Middle frontal gyrus (tissue), 1 donor: ENCODE measurements around the gene EXOC4.
"Not testable (repeated sequence)": the region's sequence is repeated elsewhere in the genome, so short reads cannot be mapped to it uniquely, and the experiment has no call there.

ENCODE experiments used
- DNase-seq: peaks from one replicate; pipeline ENCODE4 v3.0.0-alpha.2; 2015; ENCODE audit warnings: low spot score; ENCODE audit errors: extremely low spot score

EXOC4 gene

DNA sequence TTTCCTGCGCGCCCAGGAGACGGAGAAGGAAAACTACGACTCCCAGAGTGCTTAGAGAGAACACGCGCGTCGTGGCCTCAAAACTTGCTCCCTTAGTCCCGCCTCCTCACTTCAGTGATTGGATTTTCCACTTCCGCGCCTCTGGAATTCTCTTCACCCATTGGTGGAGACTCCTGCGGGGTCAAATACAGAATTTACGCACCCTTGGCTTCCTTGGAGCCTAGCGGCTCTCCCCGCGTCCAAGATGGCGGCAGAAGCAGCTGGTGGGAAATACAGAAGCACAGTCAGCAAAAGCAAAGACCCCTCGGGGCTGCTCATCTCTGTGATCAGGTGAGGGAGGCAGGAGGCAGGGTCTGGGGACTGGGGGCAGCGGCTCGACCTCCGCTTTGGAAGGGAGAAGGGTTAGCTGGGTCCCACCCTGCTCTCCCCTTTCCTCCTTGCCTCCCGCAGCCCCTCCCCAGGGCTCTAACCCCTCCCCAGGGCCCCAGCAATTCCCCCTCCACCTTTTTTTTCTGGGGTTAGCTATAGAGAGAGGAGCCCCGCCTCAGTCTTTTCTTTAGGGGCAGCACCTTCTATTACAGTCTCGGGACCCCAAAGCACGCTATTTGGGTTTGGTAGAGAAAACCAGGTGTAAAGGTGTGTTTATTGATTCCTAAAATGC lies at the start of gene EXOC4:
Gene EXOC4, plus strand, starts transcription at position 221 of the 661 bp plus-strand sequence.
- peak; percentile 97 for DNase-seq

DNA sequence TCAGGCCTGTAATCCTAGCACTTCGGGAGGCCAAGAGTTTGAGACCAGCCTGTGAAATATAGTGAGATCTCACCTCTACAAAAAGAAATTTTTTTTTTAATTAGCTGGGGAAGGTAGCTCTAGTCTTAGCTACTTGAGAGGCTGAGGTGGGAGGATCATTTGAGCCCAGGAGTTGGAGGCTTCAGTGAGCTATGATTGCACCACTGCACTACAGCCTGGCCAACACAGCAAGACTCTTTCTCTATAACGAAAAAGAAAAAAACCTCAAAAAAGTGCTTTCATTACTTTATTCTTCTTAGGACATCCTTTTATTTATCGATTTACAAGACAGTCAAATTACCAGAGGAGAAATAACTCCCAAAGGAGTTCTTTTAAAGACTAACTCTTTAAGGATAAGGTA lies 49.4 kb upstream of the EXOC4 start:
- no peak for DNase-seq

DNA sequence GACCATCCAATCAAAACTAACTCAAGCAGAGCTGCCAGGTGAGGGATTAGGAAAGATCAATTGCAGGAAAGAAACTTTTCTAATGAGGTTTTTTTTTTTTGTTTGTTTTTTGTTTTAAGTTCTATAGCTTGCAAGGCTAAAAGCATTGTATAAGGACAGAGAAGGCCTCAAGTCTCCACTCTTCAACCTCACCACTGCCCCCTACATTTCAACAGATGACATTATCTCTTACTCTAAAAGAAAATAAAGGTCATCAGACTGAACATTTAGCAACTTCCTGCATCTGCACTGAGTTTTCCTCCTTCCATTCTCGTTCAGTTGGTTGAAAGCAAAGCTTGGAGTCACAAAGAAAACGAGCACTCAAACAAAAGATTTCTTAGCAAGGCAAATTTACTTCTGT lies 45.2 kb upstream of the EXOC4 start:
- no peak for DNase-seq

DNA sequence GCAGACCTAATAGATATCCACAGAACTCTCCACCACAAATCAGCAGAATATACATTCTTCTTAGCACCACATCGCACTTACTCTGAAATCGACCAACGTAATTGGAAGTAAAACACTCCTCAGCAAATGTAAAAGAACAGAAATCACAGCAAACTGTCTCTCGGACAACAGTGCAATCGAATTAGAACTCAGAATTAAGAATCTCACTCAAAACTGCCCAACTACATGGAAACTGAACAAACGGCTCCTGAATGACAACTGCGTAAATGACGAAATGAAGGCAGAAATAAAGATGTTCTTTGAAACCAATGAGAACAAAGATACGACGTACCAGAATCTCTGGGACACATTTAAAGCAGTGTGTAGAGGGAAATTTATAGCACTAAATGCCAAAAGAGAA lies 42.1 kb upstream of the EXOC4 start:
- DNase-seq: not testable (repeated sequence)

DNA sequence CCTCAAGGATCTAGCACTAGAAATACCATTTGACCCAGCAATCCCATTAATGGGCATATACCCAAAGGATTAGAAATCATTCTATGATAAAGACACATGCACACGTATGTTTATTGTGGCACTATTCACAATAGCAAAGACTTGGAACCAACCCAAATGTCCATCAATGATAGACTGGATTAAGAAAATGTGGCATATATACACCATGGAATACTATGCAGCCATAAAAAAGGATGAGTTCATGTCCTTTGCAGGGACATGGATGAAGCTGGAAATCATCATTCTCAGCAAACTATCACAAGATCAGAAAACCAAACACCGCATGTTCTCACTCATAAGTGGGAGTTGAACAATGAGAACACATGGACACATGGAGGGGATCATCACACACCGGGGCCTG lies 39.1 kb upstream of the EXOC4 start:
- not testable (repeated sequence) for DNase-seq

DNA sequence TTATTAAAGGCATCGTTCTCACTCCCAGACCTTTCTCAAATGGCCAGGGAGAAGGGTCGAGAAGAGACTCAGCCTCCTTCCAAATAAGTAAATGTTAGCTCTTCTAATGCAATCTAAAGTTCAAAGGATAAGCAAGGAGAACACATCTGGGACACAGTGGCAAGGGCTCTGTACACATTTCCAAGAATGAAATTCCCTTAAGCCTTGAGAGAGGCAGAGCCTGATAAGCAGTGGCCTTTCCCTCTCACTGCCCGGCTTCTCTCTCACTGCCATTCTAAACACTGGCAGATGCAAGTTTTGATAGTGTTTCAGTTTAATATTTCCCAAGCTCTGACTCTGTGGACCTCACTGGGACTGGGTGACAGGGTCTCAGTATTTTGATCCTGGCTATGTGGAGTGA lies 35.1 kb upstream of the EXOC4 start:
- no peak for DNase-seq

DNA sequence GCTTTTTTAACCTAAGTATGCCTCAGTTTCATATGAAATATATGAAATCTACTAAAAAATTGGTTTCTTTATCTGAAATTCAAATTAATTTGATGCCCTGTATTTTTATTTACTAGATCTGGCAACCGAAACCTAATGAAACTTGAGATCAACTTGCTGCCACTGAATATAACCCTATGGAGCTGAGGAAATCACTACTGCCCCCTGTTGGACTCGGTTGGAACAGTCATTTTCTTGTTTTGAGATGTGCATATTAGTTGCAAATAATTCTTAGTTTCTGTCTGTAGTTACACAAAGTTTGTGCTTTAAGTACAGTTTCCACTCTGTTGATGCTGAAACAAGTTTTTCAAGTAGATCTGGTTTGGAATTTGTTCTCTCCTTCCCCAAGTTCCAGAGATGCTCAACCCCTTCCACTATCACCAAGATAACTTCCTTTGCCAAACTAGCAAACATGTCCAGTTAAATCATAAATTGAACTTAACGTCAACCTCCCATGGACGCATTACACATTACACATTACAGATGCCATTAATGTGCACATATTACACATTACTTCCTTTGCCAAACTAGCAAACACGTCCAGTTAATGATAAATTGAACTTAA lies 22.2 kb upstream of the EXOC4 start:
- DNase-seq: peak; percentile 13

DNA sequence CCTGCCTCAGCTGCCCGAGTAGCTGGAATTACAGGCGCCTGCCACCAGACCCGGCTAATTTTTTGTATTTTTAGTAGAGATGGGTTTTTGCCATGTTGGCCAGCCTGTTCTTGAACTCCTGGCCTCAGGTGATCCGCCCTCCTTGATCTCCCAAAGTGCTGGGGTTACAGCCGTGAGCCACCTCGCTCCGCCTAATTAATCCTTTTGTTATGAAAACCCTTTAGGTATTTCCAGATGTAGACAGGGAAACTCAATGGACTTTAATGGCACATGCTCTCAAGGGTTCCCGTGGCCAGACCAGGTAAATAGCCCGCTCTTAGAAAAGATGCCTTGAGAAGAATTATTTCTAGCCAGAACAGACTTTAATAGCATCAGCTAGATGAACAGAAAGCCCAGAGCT lies 19.7 kb upstream of the EXOC4 start:
- no peak for DNase-seq

DNA sequence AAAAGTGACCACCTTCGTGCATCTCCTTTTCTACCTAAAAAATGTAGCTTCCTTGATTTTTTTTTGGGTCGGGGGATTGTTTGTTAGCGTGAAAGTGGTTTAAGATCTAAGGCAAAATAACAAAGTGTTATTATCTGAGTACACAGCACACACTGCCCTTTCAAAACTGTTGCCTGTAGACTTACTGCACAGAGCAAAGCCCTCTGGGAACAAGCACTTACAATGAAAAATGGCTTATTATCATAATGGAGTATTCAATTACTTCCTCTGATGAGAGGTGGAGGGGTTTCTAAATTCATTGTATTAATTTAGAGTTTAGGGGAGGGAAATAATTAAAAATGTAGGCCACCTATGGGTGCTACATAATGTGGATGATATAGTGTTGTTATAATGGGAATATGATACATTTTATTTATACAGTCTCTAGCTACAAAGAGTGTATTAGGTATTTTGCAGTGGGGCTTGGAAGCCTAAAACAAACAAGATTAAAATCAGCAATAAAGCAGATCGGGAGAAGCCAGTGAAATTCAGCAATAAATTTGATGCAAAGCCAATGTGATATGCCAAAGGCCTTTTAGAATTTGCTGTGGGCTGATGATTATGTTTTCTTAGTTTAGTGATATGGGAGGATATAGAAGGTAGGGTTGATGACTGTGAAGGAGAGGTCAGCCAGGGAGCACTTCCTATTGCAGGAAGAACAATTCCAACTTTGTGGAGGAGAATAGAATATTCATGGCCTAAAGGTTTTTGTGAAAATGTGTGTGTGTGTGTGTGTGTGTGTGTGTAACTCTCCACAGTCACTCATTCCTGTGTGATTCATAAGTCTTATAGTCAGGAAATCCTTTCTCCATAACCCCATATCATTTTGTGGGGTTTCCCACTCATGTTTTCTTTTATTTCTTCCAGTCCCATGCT lies 17.7 kb upstream of the EXOC4 start:
- DNase-seq: no peak

DNA sequence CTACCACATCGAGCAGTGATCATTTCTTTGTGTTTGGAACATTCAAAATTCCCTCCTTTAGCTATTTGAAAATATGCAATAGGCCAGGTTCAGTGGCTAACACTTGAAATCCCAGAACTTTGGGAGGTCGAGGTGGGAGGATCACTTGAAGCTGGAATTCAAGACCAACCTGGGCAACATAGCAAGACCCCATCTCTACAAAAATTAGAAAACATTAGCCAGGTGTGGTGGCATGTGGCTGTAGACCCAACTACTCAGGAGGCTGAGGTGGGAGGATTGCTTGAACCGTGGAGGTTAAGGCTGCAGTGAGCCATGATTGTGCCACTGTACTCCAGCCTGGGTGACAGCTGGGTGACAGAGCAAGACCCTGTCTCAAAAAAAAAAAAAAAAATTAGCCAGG lies 15.3 kb upstream of the EXOC4 start:
- no peak for DNase-seq

DNA sequence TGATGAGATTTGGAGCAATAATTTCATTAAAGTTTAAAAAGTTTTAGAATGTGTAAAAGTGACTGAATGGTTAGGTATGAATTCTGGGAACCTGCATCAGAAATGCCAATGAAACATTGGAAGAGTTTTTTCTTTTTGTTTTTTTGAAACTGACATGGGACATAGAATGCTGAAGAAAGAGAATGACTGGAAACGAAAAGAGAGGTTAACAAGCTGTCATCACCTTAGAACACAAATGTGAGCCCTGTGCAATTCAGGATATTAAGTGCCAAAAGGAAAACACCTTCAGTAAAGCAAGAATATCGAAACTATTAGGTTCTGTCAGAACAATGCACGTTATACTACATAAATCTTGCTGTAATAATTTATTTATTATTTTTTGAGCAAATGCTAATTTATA lies 12.6 kb upstream of the EXOC4 start:
- no peak for DNase-seq

DNA sequence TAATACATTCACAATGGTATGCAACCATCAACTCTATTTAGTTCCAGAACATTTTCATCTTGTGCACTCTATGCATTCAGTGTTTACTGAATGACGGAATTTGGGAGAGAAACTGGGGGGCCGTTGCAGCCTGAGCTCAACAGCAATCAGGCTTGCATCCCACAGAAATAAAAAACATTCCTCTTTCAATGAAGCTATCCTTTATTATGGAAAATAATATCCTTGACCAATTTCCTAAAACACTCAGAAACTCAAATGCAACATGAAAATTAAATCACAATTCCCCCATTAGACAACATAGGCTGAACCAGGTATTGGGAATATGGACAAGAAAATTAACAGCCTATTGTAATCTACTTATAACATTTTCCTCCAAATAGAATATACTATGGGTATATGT lies 6.3 kb upstream of the EXOC4 start:
- DNase-seq: no peak

DNA sequence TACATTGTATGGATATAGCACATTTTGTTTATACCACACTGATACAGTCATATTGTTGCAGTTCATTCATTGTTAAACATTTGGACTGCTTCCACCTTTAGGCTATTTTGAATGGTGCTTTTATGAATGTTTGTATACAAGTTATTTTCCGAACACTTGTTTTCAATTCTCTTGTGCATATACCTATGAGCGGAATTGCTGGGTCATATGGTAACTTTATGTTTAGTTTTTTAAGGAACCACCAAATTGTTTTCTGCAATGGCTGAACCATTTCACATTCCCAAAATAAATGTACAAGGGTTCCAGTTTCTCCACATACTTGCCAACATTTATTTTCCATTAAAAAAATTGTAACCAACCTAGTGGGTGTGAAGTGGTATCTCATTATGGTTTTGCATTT lies 4.0 kb upstream of the EXOC4 start:
- no peak for DNase-seq

DNA sequence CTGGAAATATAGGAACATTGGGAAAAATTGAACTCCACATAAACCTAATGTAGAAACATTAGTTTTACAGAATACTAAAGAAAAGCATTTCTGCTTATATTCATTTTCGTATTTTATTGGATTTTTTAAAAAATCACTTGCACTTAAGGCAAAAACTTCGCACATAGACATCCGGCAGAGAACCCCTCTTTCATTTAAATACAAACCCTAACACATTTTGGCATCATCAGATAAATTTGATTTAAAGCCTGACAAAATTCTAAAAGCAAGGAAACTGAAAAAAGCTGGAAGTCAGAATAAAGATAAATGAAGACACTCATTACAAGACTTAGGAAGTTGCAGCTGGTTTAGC lies 396 bp upstream of the EXOC4 start:
- no peak for DNase-seq

DNA sequence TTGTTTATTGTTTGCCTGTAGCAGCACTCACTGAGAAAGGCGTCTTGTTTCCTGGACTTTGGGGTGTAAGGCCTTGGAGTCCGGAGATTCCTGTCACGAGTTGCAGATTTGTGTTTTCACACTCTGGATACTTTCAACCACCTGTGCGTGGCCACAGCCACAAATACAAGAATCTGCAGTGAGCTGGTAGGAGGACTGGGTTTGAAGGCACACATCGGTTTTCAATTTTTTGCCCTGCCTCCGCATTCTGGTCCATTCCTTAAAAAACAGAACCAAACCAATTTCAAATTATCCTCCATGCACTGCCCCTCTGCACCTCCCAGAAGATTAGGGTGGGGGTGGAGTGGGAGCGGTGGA lies 619 bp downstream of the EXOC4 start:
- no peak for DNase-seq

DNA sequence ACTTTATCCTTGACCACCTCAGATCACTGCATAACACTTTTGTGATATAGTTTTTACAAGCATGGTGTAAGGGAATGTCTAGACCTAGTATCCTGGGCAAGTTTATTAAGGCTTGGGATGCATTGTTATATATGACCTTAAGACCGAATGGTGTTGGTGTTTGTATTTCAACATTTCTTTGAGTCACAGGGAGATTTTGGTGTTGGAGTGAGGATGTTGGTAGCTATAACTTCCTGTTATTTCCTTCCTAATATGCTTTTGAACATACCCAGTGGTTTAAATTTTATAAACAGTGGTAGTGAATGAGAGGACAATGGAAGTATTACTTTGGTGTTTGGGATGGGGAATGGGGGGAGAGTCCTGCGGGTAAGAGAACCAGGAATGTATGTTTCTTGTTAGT lies 2.6 kb downstream of the EXOC4 start:
- no peak for DNase-seq

DNA sequence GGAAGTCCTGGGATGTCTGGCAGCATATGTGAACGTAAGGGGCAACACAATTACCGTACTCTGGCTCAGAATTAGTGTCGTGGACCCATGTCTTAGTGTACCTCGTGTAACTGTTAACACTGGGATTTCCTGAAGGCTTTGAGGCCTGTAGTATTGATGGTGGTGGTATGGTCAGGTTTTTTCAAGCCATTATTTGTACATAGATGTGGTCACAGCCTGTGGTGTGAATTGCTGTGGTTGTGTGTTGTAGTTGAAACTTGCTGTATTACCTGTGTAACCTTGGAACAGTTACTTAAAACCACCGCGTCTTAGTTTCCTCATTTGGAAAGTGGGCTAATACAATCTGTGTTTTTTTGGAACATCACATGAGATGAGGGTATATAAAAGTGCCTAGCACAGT lies 5.3 kb downstream of the EXOC4 start:
- DNase-seq: no peak

DNA sequence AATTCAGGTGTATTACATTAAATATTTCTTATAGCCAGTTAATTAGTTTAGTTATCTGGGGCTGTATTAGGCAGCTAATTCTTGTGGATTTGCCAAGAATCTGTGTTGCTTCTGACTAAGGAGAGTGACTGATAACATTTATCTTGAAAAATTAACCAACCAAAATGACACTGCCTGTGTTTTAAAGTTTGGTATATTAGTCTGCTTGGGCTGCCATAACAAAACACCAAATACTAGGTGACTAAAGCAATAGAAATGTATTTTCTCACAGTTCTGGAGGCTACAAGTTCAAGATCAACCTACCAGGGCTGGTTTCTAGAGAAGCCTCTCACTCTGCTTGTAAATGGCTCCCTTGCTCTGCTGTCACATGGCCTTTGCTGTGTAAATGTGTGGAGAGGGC lies 12.9 kb downstream of the EXOC4 start:
- DNase-seq: no peak

DNA sequence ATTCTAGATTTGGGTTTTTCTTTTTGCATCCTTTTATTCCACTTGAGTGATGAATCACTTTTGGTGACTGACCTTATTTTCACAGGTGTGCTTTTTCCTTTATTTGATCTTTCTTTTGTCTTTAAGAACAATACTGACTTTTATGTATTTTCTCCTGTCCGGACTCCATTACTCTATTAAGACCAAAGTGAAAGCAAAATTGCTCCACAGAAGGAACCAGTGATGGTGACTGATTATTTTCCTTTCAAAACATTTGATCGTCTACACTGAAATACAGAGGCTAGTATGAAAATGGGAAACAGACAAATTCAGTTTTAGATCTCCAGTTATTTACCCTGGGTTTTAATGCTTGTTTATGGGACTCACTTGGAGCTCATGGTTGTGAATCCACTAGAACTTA lies 15.5 kb downstream of the EXOC4 start:
- DNase-seq: no peak

DNA sequence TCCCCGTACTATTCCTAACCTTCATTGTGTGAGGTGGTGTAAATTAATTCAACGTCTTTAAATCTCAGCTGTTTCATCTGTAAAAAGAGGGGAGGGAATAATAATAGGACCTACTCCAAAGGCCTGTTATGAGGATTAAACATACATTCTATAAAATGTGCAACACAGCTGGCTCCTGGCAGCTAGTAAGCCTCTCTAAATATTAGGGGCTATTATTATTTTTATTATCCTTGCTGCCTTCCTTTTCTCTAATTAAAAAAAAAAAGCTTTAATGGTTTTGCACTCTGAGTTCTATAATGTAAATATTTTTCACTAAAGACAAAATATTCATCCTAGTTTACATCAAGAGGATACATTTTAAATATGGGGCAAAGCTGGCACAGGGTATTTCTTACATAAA lies 19.5 kb downstream of the EXOC4 start:
- DNase-seq: no peak

DNA sequence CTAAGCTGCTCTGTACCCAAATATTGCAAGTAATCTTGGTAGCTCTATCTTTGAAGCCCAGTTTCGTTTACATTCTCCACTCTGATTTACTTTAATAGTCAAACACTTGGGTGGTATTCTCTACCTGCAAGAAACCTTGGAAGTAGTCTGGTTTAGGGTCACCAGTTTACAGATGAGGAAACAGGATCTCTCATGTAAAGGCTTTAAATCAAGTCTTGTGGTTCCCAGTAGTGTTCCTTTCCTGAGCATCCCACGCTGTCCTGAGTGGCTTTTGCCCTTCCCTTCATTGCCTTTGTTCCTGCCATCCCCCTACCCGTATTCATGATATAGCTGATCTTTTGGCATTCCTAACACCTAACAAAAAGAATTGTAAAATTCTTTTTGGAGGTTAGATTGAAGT lies 20.3 kb downstream of the EXOC4 start:
- DNase-seq: no peak

DNA sequence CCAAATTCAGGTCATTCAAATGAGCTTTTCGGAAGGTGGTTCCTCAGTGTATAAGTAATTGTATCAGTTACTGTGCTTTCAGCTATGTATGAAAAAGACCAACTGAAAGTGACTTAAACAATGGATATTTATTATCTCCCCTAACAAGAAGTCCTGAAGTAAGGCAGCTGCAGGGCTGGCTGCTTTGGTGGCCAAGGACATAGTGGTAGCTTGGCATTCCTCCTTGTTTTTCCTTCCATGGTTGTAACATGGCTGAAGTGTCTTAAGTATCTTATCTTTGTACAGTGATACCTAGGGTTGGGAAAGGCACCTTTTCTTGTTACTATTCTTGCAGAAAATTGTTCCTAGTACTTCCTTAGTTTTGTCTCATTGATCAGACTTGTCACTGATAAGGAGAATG lies 21.4 kb downstream of the EXOC4 start:
- DNase-seq: no peak

DNA sequence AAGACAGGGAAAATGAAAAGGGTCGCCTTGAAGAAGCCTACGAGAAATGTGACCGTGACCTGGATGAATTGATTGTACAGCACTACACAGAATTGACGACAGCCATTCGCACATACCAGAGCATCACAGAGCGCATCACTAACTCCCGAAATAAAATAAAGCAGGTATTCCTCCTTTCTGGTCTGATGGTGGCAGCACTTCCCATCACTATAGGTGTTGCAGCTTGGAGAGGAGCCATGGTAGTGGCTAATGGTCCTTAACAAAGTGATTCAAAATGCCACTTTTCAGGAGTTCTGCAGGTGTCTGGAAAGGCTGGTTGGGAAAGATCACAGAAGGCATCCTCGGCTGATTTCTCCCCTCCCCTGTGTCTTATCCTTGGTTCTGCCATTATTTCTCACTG lies 22.1 kb downstream of the EXOC4 start:
- DNase-seq: no peak
